ENCODE results near the gene GRB2. TPM values are rescaled to one million over a fixed set of nuclear protein-coding genes. Genes with fewer than 3 reads are reported as not detected.

The GRB2 gene
- total RNA-seq, 2 donors from 2014 or later: 87.2 to 97.8 TPM

DNA sequence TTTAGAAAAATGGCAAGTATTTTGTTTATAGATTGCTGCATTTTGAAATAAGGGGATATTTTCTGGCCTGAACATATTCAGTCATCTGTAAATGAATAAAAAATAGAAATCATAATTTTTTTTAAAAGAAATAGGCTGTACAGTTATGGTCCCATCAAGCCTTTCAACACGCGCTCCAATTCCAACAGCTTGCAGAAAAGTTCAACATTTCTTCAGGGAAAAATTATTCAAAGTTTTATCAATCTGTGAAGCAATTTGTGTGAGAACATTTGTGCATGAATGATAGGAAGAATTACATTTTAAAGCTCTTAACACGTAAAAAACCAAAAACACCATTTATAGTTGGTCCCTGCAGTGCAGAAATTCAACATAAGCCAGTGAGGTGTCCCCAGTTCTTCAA lies 65.5 kb downstream of the GRB2 start:
- intact Hi-C loops (cut with DNase I): no loop called here
- DNase-seq (ENCODE audit: low spot score): no peak

DNA sequence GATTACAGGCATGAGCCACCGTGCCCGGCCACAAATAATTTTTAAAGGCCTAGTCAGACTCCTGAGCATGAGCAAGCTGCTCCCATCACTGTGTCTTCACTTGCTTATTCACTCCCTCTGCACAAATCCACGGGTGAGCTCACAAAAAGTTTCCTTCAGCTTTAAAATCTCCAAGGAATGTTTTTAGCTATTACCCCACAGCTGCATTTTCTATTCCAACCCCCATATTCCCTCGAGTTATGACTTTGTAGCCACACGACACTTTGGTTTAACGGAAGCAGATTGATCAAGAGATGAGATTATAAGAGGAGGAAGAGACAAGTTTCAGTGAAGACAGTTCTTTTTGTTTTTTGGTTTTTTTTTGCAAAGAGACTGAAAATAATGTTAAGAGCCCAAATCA lies 67.1 kb downstream of the GRB2 start:
- intact Hi-C loops (cut with DNase I): no loop called here
- no peak for DNase-seq (ENCODE audit: low spot score)

DNA sequence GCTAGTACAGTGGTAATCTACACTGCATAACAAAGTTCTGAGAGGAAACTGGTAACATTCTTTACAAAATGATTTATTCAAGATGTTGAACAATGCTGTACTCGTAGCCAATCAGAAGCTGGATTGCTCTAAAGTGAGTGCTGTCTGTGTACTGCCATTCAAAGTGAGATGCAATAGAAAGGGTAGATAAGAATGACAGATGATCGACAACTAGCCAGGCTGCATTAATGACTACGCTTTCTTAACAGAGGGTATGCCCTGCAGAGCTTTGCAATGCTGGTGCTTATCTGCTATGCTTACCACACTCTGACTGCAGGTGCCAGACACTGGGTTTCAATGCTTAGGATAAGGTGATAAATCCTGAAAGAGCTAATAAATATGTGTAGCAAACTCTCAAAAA lies 70.2 kb downstream of the GRB2 start:
- no peak for DNase-seq (ENCODE audit: low spot score)
- intact Hi-C loops (cut with DNase I): no loop called here

DNA sequence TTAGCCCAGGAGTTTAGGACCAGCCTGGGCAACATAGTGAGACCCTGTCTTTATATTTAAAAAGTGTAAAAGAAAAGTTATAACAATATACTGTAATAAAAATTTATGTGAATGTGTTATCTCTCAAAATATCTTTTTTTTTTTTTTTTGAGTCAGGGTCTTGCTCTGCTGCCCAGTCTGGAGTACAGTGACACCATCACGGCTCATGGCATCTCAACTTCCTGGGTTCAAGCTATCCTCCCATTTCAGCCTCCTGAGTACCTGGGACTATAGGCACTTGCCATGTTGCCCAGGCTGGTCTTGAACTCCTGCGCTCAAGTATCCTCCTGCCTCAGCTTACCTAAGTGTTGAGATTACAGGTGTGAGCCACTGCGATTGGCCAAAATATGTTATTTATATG lies 70.8 kb downstream of the GRB2 start:
- DNase-seq (ENCODE audit: low spot score): no peak
- intact Hi-C loops (cut with DNase I): no loop called here

DNA sequence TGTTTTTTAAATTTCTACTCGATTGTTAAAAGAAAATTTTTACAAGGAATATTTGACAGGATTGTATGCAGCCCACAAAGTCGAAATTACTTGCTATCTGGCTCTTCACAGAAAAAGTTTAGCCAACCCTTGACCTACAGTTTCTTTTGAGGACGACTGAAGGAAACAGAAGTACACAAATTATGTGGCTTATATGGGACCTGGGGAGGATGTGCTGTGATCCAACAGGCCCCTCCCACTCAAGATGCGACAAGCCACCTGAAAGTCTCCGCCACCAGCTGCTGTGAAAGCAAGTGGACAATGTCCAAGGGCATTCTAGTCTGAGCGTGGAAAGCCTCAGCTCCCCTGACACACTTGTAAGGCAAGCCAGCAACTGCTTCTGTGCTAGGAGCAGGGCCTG lies 73.8 kb downstream of the GRB2 start:
- intact Hi-C loops (cut with DNase I): no loop called here
- peak; percentile 19 for DNase-seq (ENCODE audit: low spot score)

DNA sequence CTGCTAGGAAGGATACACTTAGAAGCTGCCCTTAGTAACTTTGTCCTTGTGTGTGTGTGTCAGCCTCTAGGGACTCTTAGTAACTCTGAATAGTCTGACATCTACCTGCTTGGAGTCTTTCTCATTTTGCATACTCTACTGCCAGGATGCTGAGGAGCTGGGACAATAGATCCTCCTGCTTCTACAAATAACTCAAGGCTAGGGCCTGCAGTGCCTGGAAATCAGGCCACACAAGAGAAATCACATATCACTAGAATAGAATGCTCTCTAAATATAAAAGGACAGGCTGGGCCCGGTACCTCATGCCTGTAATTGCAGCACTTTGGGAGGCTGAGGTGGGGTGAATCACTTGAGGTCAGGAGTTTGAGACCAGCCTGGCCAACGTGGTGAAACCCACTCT lies 77.7 kb downstream of the GRB2 start:
- intact Hi-C loops (cut with DNase I): no loop called here
- no peak for DNase-seq (ENCODE audit: low spot score)

DNA sequence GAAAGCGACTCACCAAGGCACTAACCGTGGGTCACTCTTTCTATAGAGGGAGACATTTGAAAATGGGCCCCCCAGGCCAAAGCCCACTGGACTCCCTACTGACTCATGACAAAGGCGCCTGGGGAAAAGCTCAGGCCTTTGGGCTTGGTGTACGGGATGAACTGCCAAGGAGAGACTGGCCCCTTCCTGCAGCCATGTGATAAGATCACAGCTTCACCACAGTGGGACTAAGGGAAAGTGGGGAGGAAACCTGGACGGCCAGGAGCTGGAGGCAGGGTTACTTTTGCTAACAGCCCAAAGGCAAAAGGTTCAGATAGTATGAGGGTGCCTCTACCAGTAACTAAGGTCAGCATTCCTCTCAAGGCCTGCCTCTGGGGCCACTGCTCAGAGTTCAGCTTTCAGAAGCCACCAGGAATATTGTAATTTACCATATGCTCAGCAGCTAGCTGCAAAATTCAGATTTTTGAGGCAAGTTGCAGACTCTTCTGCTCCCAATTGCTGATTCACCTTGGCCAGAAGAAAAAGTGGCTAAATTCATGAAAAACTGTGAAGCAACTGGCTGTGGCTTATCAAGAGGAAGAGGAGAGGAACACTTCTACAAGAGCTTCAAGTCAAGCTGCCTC lies 79.1 kb downstream of the GRB2 start:
- intact Hi-C loops (cut with DNase I): no loop called here
- DNase-seq (ENCODE audit: low spot score): peak; percentile 64

DNA sequence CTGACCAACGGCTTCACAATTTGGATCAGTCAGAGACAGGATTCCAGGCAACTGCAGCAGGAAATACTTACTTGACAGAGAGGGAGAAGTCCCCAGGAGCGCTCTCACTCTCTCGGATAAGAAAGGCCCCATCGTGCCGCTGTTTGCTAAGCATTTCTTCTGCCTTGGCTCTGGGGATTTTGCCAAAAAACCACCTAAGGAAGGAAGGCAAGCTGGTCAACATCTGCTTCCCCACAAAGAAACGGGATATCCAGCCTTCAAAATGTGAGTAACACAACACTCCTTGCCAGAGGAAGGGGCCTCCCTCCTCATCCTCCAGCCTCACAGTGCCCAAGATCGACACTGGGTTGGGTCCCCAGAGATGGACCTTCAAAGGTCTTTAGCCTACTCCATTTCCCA lies 79.7 kb downstream of the GRB2 start:
- DNase-seq (ENCODE audit: low spot score): peak; percentile 79
- intact Hi-C loops (cut with DNase I): no loop called here

DNA sequence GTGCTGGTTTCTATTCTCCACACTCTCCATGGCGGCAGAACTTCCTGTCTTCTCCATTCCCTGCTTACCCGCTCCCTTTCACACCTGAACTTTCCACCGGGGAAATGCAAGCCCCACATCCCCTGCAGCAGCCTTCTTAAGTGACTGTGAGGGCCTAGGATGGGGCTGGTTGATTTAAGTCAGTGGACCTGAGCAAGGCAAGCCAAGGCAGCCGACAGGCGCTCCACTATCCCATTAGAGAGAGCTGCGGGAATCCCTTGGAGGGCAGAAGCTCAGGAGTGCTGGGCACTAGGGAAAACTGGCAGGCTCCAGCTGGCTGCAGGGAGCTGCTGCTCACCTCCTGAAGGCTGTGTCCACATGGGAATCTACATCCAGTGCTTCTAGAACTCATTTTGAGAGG lies 80.1 kb downstream of the GRB2 start:
- DNase-seq (ENCODE audit: low spot score): peak; percentile 40
- intact Hi-C loops (cut with DNase I): no loop called here

DNA sequence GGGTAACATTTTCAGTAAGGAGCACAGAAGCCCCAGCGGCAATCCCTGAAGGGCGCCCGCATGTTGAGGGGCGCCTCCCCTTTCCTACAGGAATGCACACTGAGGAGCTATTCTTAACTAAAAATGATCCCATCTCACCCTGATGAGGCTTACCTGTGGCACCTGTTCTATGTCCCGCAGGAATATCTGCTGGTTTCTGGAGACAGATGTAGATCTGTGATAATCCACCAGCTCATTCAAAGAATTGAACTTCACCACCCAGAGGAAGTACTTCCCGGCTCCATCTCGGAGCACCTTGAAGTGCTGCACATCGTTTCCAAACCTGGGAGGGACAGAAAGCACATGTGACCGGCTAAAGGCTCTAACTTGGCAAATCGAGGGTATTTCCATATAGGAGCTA lies 84.0 kb downstream of the GRB2 start:
- DNase-seq (ENCODE audit: low spot score): peak; percentile 16
- intact Hi-C loops (cut with DNase I): loop anchor here (5.0 kb wide), 2 partner anchors 91 to 201 kb away; no protein-coding TSS in a partner anchor

DNA sequence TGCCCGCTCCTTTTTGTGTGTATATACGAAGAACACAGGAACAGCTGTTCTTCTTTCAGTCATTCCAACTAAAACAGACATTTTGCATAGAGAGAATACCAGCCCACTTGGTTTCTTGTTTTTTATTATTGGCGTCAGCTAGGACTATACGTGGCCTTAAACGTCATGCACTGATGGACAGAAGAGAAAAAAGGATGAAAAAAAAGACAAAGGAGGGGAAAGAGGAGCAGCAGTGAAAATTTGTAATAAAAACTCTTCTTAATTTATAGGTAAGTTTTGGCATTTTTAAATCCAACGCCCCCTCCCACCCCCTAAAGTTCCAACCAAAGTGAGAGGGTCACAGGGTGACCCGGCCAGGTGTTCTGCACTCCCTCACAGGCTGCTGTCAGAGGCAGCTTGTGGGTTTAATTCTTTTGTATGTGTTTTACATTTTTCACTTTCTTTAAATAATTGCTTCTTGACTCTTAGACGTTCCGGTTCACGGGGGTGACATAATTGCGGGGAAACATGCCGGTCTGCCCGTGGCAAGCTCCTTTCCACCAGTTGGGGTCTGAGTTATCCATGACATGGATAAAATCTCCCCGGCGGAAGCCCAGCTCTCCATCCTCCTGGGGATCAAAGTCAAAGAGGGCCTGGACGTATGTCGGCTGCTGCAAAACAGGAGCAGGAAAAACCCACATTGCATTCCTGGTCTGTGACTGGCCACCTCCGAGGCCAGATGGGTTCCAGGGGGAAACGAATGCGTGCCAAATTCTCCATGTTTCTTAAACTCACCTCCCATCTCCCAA lies 85.4 kb downstream of the GRB2 start:
- DNase-seq (ENCODE audit: low spot score): no peak
- intact Hi-C loops (cut with DNase I): loop anchor here (5.0 kb wide), 2 partner anchors 92 to 202 kb away; no protein-coding TSS in a partner anchor

DNA sequence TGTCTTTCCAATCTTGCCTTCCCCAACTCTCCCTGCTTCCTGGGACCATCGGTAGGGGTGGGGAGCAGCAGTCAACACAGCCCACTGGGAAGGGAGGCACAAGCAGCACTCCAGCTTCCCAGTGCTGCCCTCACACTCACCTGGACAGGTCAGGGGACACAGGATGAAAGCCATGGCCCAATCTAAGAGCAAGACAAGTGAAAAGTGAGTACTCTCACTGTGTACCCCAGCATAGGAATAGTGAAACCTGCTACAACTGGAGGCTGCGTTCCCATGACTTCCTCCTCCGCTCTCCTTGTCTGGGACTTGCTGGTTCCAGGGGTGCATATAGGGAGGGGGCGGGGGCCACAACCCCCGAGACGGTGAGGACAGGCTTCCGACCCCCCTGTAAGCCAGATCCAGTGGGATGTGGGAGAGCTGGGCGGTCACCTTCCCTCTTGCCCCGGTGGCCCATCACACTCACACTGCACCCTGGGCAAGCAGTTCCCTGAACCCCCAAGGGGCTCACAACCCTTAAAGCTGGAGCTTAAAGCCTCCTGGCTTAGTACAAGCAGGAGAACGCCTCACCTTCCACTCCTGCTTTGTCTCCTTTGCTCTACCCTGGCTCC lies 86.8 kb downstream of the GRB2 start:
- intact Hi-C loops (cut with DNase I): no loop called here

DNA sequence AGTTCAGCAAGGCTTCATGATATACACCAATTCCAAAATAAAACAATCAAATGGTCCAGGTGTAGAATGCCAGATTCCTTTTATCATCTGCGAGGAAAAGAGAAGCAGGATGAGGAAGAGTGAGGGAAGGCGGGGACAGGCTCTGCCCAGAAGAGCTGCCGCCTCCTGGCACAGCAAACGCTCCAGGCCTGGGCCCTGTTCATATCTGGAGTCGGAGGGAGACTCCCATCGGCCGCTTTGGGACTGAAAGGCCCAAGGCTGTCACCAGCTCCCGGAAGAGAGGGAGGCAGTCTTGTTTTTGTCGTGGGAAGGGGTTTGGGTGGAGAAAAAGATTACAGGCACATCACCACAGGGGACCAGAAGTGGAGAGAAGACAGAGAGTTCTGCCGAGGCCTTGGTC lies 87.3 kb downstream of the GRB2 start:
- intact Hi-C loops (cut with DNase I): no loop called here

More for the DNA sequence above, 86.8 kb downstream of the GRB2 start:
- no peak for DNase-seq (ENCODE audit: low spot score)

DNA sequence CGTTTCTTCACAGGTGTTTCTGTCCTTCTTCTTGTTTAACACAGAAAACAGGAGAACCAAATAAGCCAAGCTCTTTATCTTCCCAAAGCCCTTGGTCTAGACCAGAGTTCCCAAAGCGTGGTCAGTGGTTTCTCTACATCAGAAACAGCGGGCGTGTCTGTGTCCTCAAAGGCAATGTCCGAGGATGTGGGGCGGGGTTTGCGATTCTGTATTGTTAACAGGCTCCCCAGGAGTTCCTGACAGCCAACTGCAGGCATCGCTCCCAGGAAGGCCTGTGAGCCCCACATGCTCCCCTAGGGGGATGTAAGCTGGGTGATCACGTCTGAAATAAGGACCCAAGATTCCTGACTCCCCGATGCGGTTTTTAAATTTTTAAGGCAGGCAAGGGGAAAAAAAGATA lies 87.8 kb downstream of the GRB2 start:
- no peak for DNase-seq (ENCODE audit: low spot score)
- intact Hi-C loops (cut with DNase I): no loop called here

More for the DNA sequence above, 87.3 kb downstream of the GRB2 start:
- no peak for DNase-seq (ENCODE audit: low spot score)

DNA sequence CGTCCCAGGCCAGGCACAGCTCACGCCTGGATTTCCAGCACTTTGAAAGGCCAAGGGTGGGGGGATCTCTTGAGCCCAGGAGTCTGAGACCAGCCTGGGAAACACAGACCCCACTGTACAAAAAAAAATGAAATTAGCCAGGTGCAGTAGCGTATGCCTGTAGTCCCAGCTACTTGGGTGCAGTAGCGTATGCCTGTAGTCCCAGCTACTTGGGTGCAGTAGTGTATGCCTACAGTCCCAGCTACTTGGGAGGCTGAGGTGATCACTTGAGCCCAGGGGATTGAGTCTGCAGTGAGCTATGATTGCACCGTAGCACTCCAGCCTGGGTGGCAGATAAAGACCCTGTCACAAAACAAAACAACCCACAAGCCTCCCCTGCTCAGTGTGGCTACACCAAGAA lies 89.2 kb downstream of the GRB2 start:
- intact Hi-C loops (cut with DNase I): no loop called here
- DNase-seq (ENCODE audit: low spot score): no peak

DNA sequence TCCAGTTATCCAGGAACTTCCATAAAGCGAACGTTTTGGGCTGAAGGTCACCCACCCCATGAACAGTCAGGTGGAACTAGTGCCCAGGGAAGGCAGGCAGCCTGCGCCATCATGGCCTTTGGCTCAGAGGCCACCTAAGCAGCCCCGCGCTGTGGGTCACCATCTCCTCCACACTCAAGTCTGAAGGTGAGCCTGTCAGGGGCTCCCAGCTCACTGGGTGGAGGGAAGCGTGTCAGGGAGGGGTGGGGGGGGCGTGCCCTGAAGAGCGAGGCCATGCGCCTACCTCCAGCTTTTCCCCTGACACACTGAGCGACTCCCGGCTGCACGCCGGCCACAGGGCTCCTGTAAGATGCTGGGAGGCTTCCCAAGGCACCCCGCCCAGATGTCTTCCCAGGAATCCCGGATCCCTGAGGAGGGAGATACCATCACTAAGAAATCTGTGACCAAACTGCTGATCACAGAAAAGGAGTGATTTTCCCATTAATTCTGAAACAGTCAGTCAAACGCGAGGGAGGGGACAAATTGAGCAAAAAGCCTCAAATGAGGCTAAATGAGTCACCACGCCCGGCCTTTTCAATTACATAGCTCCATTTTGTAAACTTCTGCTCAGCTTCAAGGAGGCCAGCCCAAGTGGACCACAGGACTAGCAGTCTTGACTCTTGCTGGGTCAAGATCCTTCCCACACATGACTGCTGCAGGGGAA lies 89.8 kb downstream of the GRB2 start:
- peak; percentile 74 for DNase-seq (ENCODE audit: low spot score)
- intact Hi-C loops (cut with DNase I): no loop called here

DNA sequence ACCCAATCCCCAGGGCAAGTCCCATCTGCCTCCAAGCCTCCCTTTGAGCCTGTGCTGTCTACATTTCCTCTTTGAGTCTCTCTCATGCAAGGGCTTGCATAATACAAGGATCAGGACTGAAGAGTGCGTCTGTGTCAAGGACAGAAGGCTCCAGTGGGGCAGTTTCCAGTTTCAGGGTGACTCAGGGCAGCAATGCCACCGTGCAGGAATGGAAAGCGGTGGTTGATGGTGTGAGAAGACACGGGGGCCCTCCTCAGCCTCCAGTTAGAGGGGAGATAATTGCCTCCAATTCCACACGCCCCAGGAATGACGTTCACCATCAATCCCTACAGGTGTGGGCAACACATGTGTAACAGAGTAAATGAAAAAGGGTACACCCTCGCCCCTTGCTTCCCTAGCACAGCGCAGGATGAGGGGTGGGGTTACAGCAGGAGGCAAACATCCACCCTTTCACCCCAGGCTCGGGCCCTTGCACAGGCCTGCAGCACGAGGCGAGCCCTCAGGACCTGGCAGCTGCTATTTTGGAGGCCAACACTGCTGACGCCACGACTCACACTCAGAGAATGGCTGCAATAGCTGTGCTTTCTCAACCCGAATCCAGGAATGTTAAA lies 91.4 kb downstream of the GRB2 start:
- intact Hi-C loops (cut with DNase I): no loop called here

DNA sequence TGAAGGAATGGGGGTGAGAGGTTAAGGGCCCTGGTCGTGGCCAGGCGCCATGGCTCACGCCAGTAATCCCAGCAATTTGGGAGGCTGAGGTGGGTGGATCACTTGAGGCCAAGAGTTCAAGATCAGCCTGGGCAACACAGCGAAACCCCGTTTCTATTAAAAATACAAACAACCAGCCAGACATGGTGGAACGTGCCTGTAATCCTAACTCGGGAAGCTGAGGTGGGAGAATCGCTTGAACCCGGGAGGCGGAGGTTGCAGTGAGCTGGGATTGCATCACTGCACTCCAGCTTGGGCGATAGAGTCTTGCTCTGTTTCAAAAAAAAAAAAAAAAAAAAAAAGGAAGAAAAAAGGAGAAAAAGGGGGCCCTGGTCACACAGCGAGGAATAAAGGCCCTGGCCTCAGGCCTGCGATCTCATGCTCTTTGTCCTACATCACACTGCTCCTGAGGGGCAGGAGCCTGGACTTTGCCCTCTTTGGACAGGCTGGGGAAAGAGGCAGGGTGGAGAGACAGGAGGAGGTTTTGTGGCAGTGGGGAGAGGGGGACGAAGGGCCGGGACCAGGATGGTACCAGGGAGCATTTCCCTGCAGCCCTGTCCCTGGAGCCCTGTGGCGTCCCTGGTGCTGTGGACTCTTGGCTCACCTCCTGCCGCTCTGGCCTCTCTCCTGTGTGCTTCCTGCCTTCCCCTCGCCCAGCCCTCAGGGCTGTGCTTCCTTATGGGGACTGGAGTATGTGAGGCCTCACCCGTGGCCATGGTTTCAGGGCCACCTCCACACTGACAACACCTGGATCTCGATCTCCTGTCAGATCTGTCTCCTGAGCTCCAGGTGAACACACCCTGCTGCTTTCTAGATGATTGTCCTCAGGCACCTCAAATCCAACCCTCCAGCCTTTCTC lies 96.5 kb downstream of the GRB2 start:
- no peak for DNase-seq (ENCODE audit: low spot score)
- intact Hi-C loops (cut with DNase I): no loop called here

More for the DNA sequence above, 91.4 kb downstream of the GRB2 start:
- DNase-seq (ENCODE audit: low spot score): no peak

All from posterior vena cava (tissue), 2 donors.